H9 (cell line): Measurements from ENCODE around the gene NEXMIF. TPM values are rescaled to one million over a fixed set of nuclear protein-coding genes. Genes with fewer than 3 reads are reported as not detected.

Experiments used
- DNase-seq: peaks from one replicate; pipeline ENCODE4 v3.0.0-alpha.2; 2017
- H2AFZ ChIP-seq: one replicate; pipeline ENCODE4 v1.6.1; 2013; ENCODE audit warnings: mild to moderate bottlenecking, low read length, control low read depth, moderate library complexity
- H2AK5ac ChIP-seq: 2 replicates; pipeline ENCODE4 v1.6.1; 2013; ENCODE audit warnings: low read length, control low read depth, mixed read lengths; ENCODE audit not compliant: insufficient read length
- H2BK120ac ChIP-seq: one replicate; pipeline ENCODE4 v1.6.1; 2013; ENCODE audit warnings: low read depth, mild to moderate bottlenecking, low read length, control low read depth, inconsistent platforms; ENCODE audit not compliant: poor library complexity, severe bottlenecking
- H2BK12ac ChIP-seq: 2 replicates; pipeline ENCODE4 v1.6.1; 2013; ENCODE audit warnings: low read length, control low read depth, mixed read lengths, low read depth; ENCODE audit not compliant: insufficient read length
- H2BK15ac ChIP-seq: 2 replicates; pipeline ENCODE4 v1.6.1; 2013; ENCODE audit warnings: low read depth, low read length, control low read depth
- H2BK20ac ChIP-seq: one replicate; pipeline ENCODE4 v1.6.1; 2013; ENCODE audit warnings: low read depth, mild to moderate bottlenecking, low read length, control low read depth, inconsistent platforms; ENCODE audit not compliant: poor library complexity, severe bottlenecking
- H2BK5ac ChIP-seq: 2 replicates; pipeline ENCODE4 v1.6.1; 2013; ENCODE audit warnings: low read length, control low read depth, mixed read lengths; ENCODE audit not compliant: insufficient read length
- H3K14ac ChIP-seq: 2 replicates; pipeline ENCODE4 v1.6.1; 2013; ENCODE audit warnings: low read length, control low read depth; ENCODE audit not compliant: insufficient read depth
- H3K18ac ChIP-seq: 2 replicates; pipeline ENCODE4 v1.6.1; 2013; ENCODE audit warnings: low read depth, mild to moderate bottlenecking, mixed read lengths, low read length, control low read depth; ENCODE audit not compliant: insufficient read length
- H3K23ac ChIP-seq: 2 replicates; pipeline ENCODE4 v1.6.1; 2013; ENCODE audit warnings: low read length, control low read depth, mixed read lengths, low read depth; ENCODE audit not compliant: insufficient read length
- H3K23me2 ChIP-seq: 2 replicates; pipeline ENCODE4 v1.6.1; 2013; ENCODE audit warnings: low read depth, mild to moderate bottlenecking, mixed read lengths, low read length, control low read depth; ENCODE audit not compliant: insufficient read length, poor library complexity, severe bottlenecking
- H3K27ac ChIP-seq: 2 replicates; pipeline ENCODE4 v1.5.1; 2013; ENCODE audit warnings: low read length, control low read depth, mixed read lengths, low read depth; ENCODE audit not compliant: insufficient read length
- H3K27me3 ChIP-seq: 2 replicates; pipeline ENCODE4 v1.6.1; 2013; ENCODE audit warnings: low read length, control low read depth, inconsistent platforms; ENCODE audit not compliant: insufficient read depth
- H3K4ac ChIP-seq: 2 replicates; pipeline ENCODE4 v1.6.1; 2013; ENCODE audit warnings: low read depth, mild to moderate bottlenecking, control low read depth, inconsistent platforms, low read length, moderate library complexity
- H3K4me1 ChIP-seq: 2 replicates; pipeline ENCODE4 v1.6.1; 2013; ENCODE audit warnings: low read length, control low read depth, inconsistent platforms; ENCODE audit not compliant: insufficient read depth
- H3K4me2 ChIP-seq: 2 replicates; pipeline ENCODE4 v1.6.1; 2013; ENCODE audit warnings: low read length, control low read depth, mixed read lengths; ENCODE audit not compliant: insufficient read length, insufficient read depth
- H3K56ac ChIP-seq: 2 replicates; pipeline ENCODE4 v1.6.1; 2013; ENCODE audit warnings: low read depth, mild to moderate bottlenecking, mixed read lengths, low read length, control low read depth; ENCODE audit not compliant: insufficient read length
- H3K79me1 ChIP-seq: 2 replicates; pipeline ENCODE4 v1.6.1; 2013; ENCODE audit warnings: low read depth, mild to moderate bottlenecking, moderate library complexity, low read length, control low read depth, inconsistent platforms; ENCODE audit not compliant: insufficient read depth, poor library complexity, severe bottlenecking
- H3K79me2 ChIP-seq: 2 replicates; pipeline ENCODE4 v1.6.1; 2013; ENCODE audit warnings: low read length, control low read depth, inconsistent platforms; ENCODE audit not compliant: insufficient read depth
- H3K9ac ChIP-seq: 2 replicates; pipeline ENCODE4 v1.6.1; 2013; ENCODE audit warnings: low read length, control low read depth, mixed read lengths; ENCODE audit not compliant: insufficient read length; ENCODE audit errors: extremely low read depth
- H3K9me3 ChIP-seq: one replicate; pipeline ENCODE4 v1.6.1; 2013; ENCODE audit warnings: low read depth, low read length, inconsistent platforms; ENCODE audit not compliant: control insufficient read depth
- H3T11ph ChIP-seq: one replicate; pipeline ENCODE4 v1.6.1; 2013; ENCODE audit warnings: mild to moderate bottlenecking, low read length, control low read depth, inconsistent platforms
- H4K20me1 ChIP-seq: one replicate; pipeline ENCODE4 v1.6.1; 2013; ENCODE audit not compliant: control insufficient read depth, insufficient read length, insufficient read depth
- H4K5ac ChIP-seq: 2 replicates; pipeline ENCODE4 v1.6.1; 2013; ENCODE audit warnings: low read depth, mild to moderate bottlenecking, mixed read lengths, low read length, control low read depth; ENCODE audit not compliant: insufficient read length
- H4K8ac ChIP-seq: replicated peaks from 2 replicates; pipeline ENCODE4 v1.6.1; 2013; ENCODE audit warnings: low read length, control low read depth, mixed read lengths, low read depth; ENCODE audit not compliant: insufficient read length
- H4K91ac ChIP-seq: 2 replicates; pipeline ENCODE4 v1.6.1; 2013; ENCODE audit warnings: low read depth, mild to moderate bottlenecking, moderate library complexity, mixed read lengths, low read length, control low read depth; ENCODE audit not compliant: insufficient read length
- H3K27ac Mint-ChIP-seq, 3 experiments: 2 replicates in 2 of 3; 3 replicates in 1 of 3; pipeline ENCODE4 v1.8.0; 2020 to 2021; ENCODE audit warnings: mixed read lengths in 3 of 3, mild to moderate bottlenecking in 1 of 3, moderate library complexity in 1 of 3
- H3K27me3 Mint-ChIP-seq: 2 replicates; pipeline ENCODE4 v1.8.0; 2021; ENCODE audit warnings: low read depth, mild to moderate bottlenecking, moderate library complexity, mixed read lengths
- H3K36me3 Mint-ChIP-seq, 3 experiments: 2 replicates in 2 of 3; 3 replicates in 1 of 3; pipeline ENCODE4 v1.8.0; 2020 to 2021; ENCODE audit warnings: low read depth in 3 of 3, mixed read lengths in 3 of 3; ENCODE audit not compliant: insufficient read depth in 1 of 3
- H3K4me1 Mint-ChIP-seq, 2 experiments: 2 replicates each; pipeline ENCODE4 v1.8.0; 2020; ENCODE audit warnings: mixed read lengths in 2 of 2
- H3K4me3 Mint-ChIP-seq, 2 experiments: 2 replicates in 1 of 2; 3 replicates in 1 of 2; pipeline ENCODE4 v1.8.0; 2020 to 2021; ENCODE audit warnings: mild to moderate bottlenecking in 2 of 2, mixed read lengths in 2 of 2, moderate library complexity in 1 of 2
- H3K9me3 Mint-ChIP-seq, 2 experiments: 2 replicates in 1 of 2; 3 replicates in 1 of 2; pipeline ENCODE4 v1.8.0; 2020; ENCODE audit warnings: mild to moderate bottlenecking in 2 of 2, mixed read lengths in 2 of 2, moderate library complexity in 1 of 2
- CTCF ChIP-seq: fragments of 200-600 bp; sonication (generic); conservative IDR thresholded peaks from 3 replicates; pipeline ENCODE4 v1.8.0; 2021; ENCODE audit warnings: antibody characterized with exemption, mild to moderate bottlenecking
- total RNA-seq: library from RNA; stranded (reverse); gene quantifications from 2 replicates; pipeline ENCODE4 v1.2.1, GENCODE V29; 2021

The NEXMIF gene
- total RNA-seq, 1 experiment from 2014 or later, result 0.22 TPM

DNA sequence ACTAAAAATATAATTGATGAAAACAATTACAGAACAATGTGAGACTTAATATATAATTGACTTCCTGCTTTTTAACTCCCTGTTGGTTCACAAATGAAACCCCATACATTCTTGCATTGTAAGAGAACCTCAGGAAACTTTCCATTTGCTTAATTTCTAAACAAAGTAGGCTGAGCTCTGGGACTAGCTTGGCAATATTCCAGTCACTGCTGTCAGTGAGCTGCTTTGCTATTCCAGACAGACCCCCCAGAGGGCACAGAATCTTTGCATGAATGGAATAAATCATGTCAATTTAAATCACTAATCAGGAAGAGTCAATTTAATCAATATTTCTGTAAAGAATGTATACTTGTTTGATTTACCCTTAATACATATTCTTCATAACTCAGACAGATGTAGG, 110.6 kb downstream of the NEXMIF start:
- peaks cover 1% of the 10 kb centered on the region; the same call in 1 of the 2 replicates for H3K27me3 Mint-ChIP-seq
- Histone ChIP-seq H2BK5ac (no peak overlapping the region), H3K14ac (no peak overlapping the region), H3K79me2 (no peaks in the 10 kb centered on the region), H2BK120ac (no peak overlapping the region), H3K27me3 (no peaks in the 10 kb centered on the region), H3K56ac (no peak overlapping the region), H4K8ac (no peak overlapping the region), H4K5ac (no peak overlapping the region), H3K4me1 (no peaks in the 10 kb centered on the region), H2AK5ac (no peak overlapping the region), H2BK20ac (no peak overlapping the region), H2BK12ac (no peak overlapping the region), H3K23ac (no peak overlapping the region), H3K79me1 (no peaks in the 10 kb centered on the region), H3K4ac (no peak overlapping the region), H3K9me3 (peaks cover 16% of the 10 kb centered on the region), H2AFZ (no peak overlapping the region), H4K91ac (no peak overlapping the region), H2BK15ac (no peak overlapping the region), H3K27ac (no peak overlapping the region), H3K23me2 (no peaks in the 10 kb centered on the region), H3K4me2 (no peak overlapping the region), H3K9ac (no peak overlapping the region), H4K20me1 (no peaks in the 10 kb centered on the region), H3K18ac (no peak overlapping the region), H3T11ph (no peak overlapping the region)
- H3K4me3 Mint-ChIP-seq, result no peak overlapping the region
- DNase-seq, result no peak
- no peak overlapping the region for H3K27ac Mint-ChIP-seq
- peaks cover 12 to 13% of the 10 kb centered on the region in 2 experiments for H3K4me1 Mint-ChIP-seq
- no peak for TF ChIP-seq CTCF
- no peaks in the 10 kb centered on the region; a peak in 2 of 7 replicates for H3K36me3 Mint-ChIP-seq
- H3K9me3 Mint-ChIP-seq, result peaks cover 52 to 57% of the 10 kb centered on the region in 2 experiments
